ENCODE results near the gene DDX49.
"Not testable (repeated sequence)": the region's sequence is repeated elsewhere in the genome, so short reads cannot be mapped to it uniquely, and the experiment has no call there.

Gene DDX49

DNA sequence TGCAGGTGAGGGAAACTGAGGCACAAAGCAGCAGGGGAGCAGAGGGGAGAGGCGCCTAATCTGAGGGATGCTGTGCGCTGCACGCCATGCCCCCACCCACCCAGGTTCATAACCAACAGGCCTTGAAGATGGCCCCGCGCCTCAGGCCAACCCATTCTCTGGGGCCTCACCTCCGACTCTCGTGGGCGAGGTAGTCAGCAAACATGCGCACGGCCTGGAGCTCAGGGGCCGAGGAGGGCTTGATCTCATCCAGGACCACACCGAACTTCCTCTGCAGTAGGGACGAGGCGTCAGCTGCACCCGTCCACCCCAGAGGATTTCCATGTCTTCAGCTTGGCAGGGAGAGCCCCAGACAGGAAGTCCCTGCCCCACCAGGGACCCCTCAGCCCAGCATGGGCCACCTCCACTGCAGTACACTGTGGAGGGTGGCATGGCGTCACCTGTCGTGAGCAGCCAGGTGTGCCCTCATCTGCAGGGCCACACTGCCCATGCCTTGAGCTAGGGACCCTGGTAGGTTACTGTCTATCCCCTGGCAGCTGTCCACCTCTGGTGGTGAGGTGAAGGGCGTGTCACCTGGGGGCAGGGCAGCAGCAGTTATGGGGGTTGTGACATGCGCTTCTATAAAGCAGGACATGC lies 8.6 kb upstream of the DDX49 start:
- H3K27ac Mint-ChIP-seq = no peak overlapping the region
- no peaks in the 10 kb centered on the region for H3K27me3 Mint-ChIP-seq
- H3K9me3 Mint-ChIP-seq = no peaks in the 10 kb centered on the region
- DNase-seq (no peak), ATAC-seq (replicated peaks) (no peak)
- H3K4me3 Mint-ChIP-seq = no peak overlapping the region
- H3K4me1 Mint-ChIP-seq (ENCODE audit: low read depth in 2 of 2) = peaks cover 10 to 19% of the 10 kb centered on the region in 2 donors
- peaks cover 74% of the 10 kb centered on the region for H3K36me3 Mint-ChIP-seq (ENCODE audit: insufficient read depth)

DNA sequence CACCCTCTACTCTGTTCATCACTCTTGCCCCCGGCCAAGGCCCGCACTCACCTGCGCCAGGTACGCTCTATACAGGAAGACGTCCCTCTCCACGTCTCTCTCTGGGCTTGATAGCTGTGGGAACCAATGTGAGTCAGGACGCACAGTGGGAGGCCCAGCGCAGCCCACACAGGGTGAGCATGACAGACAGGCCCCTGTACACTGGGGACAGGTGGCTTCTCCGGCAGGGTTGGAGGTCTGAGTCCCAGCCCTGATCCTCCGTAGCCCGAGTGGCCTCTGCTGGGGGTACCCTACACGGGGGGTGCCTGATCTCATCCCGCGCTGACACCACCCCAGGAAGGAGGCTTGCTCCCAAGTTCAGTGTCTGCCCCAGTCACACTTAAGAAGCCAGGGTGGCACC lies 6.6 kb upstream of the DDX49 start:
- H3K36me3 Mint-ChIP-seq (ENCODE audit: insufficient read depth) = peaks cover 80% of the 10 kb centered on the region
- ATAC-seq (replicated peaks) = no peak
- peak overlapping the region in 1 of 2 donors; percentile 77 for H3K27ac Mint-ChIP-seq
- no peaks in the 10 kb centered on the region for H3K27me3 Mint-ChIP-seq
- no peak overlapping the region for H3K4me3 Mint-ChIP-seq
- no peak for DNase-seq
- no peaks in the 10 kb centered on the region for H3K9me3 Mint-ChIP-seq
- peaks cover 18 to 28% of the 10 kb centered on the region in 2 donors for H3K4me1 Mint-ChIP-seq (ENCODE audit: low read depth in 2 of 2)

DNA sequence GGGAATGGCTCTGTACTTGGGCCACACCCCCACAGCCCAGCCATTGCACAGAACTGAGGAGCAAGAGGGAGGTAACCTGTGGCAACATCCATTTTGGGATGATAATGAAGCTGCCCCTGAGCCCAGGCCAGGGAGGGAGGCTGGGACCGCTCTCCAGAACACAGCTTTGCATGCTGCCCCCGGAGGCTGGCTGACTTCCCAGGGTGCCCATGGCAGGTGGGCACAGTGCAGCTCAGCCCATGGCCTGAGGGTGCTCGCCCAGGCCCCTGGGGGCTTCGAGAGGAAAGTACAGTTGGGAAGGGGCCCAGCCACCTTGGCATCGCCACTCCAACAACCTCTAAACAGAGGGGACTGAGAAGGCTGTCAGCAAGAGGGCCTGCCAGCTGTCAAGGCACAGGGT lies 6.0 kb upstream of the DDX49 start:
- peaks cover 22 to 32% of the 10 kb centered on the region in 2 donors for H3K4me1 Mint-ChIP-seq (ENCODE audit: low read depth in 2 of 2)
- no peak for DNase-seq
- H3K9me3 Mint-ChIP-seq = no peaks in the 10 kb centered on the region
- H3K27ac Mint-ChIP-seq = peak overlapping the region in 1 of 2 donors; percentile 77
- peaks cover 78% of the 10 kb centered on the region for H3K36me3 Mint-ChIP-seq (ENCODE audit: insufficient read depth)
- no peaks in the 10 kb centered on the region for H3K27me3 Mint-ChIP-seq
- no peak for ATAC-seq (replicated peaks)
- no peak overlapping the region for H3K4me3 Mint-ChIP-seq

DNA sequence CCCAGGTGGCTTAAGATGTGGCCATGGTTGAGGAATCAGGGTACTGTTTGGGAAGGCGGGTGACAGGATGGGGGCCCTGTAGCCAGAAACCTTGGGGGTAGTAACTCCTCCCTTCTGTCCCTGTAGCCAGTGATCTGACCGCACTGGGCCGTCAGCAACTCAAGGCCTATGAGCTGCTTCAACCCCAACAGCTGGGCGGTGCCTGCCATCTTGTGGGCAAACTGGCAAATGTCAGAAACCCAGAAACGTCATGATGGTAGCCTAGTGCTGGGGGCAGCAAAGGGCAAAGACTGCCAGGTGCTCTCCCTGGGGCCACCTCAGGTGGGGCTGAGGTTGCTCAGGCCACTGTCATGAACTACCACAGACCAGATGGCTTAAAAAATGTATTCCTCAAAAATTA lies 3.9 kb upstream of the DDX49 start:
- no peak for ATAC-seq (replicated peaks)
- no peaks in the 10 kb centered on the region for H3K27me3 Mint-ChIP-seq
- H3K36me3 Mint-ChIP-seq (ENCODE audit: insufficient read depth) = peaks cover 64% of the 10 kb centered on the region
- H3K9me3 Mint-ChIP-seq = no peaks in the 10 kb centered on the region
- H3K4me1 Mint-ChIP-seq (ENCODE audit: low read depth in 2 of 2) = peaks cover 32 to 40% of the 10 kb centered on the region in 2 donors
- peak overlapping the region in 1 of 2 donors; percentile 70 for H3K27ac Mint-ChIP-seq
- H3K4me3 Mint-ChIP-seq = peak overlapping the region in 1 of 2 donors; percentile 40
- no peak for DNase-seq

DNA sequence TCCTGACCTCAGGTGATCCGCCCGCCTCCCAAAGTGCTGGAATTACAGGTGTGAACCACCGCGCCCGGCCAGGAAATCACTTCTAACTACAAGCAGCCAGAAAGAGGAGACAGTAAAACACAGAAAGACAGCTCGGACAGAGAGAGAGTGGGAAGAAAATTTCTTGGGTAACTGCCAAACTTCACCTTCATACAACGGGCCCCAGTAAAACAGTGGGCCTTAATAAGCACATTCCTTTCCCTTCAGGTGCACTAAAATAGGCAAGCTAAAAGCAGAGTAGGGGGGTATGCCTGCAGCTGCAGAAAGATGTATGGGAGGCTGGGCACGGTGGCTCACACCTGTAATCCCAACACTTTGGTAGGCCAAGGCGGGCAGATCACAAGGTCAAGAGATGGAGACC lies 1.9 kb upstream of the DDX49 start:
- H3K27ac Mint-ChIP-seq = peak overlapping the region; percentile 69 to 80
- peaks cover 38 to 45% of the 10 kb centered on the region in 2 donors for H3K4me1 Mint-ChIP-seq (ENCODE audit: low read depth in 2 of 2)

DNA sequence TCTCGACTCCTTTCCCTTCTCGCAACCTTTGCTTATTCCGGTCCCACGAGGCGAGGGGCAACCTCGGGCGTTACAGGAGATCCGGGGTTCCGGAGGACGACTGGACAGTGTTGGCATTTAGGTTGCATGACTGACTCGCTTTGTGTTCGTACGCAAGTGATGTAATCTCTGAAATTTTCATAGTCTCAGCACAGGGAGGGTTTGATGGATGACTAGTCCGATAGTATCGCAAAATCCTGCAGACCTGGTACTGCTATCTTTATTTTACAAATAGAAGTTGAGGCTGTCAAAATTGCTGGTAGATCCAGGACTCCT lies 342 bp downstream of the DDX49 start:
- H3K27me3 Mint-ChIP-seq = no peaks in the 10 kb centered on the region
- H3K36me3 Mint-ChIP-seq (ENCODE audit: insufficient read depth) = peaks cover 72% of the 10 kb centered on the region
- no peaks in the 10 kb centered on the region for H3K9me3 Mint-ChIP-seq
- no peak for DNase-seq
- H3K27ac Mint-ChIP-seq = peak overlapping the region; percentile 93 to 94
- H3K4me1 Mint-ChIP-seq (ENCODE audit: low read depth in 2 of 2) = peaks cover 29 to 30% of the 10 kb centered on the region in 2 donors
- peak overlapping the region; percentile 89 for H3K4me3 Mint-ChIP-seq
- no peak for ATAC-seq (replicated peaks)

More for the DNA sequence above, 1.9 kb upstream of the DDX49 start:
- Mint-ChIP-seq H3K36me3 (ENCODE audit: insufficient read depth) (peaks cover 67% of the 10 kb centered on the region), H3K4me3 (peak overlapping the region; percentile 89)
- not testable (repeated sequence) for H3K27me3 Mint-ChIP-seq; DNase-seq; ATAC-seq (replicated peaks); H3K9me3 Mint-ChIP-seq

DNA sequence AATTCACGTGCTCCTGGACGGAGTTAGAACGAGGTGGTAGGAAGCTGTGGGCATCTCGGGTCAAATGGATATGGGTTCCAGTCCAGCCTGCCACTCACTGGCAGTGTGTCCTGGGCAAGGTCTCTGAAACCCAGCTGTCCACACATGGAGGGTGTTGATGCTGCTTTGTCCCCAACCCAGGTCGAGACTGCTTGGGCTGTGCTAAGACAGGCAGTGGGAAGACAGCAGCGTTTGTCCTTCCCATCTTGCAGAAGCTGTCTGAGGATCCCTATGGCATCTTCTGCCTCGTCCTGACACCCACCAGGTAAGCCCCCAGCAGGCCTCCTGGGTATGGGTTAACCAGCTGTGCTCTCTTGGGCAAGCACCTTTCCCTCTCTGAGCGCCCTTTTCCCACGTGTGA lies 885 bp downstream of the DDX49 start:
- no peaks in the 10 kb centered on the region for H3K27me3 Mint-ChIP-seq
- H3K4me3 Mint-ChIP-seq = peak overlapping the region; percentile 89
- peaks cover 26 to 27% of the 10 kb centered on the region in 2 donors for H3K4me1 Mint-ChIP-seq (ENCODE audit: low read depth in 2 of 2)
- no peaks in the 10 kb centered on the region for H3K9me3 Mint-ChIP-seq
- peak overlapping the region; percentile 93 to 94 for H3K27ac Mint-ChIP-seq
- peaks cover 72% of the 10 kb centered on the region for H3K36me3 Mint-ChIP-seq (ENCODE audit: insufficient read depth)
- DNase-seq (no peak), ATAC-seq (replicated peaks) (no peak)

DNA sequence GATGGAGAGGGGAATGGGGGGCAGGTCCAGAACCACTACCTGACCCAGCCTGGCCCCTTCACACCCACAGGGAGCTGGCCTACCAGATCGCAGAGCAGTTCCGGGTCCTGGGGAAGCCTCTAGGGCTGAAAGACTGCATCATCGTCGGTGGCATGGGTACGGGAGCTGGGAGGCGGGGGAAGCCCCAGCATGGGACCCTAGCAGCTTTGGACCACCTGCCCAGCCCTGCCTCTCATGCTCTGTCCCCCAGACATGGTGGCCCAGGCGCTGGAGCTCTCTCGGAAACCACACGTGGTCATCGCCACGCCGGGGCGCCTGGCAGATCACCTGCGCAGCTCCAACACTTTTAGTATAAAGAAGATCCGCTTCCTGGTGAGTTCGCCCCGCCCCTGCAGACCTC lies 2.1 kb downstream of the DDX49 start:
- Mint-ChIP-seq H3K9me3 (no peaks in the 10 kb centered on the region), H3K36me3 (ENCODE audit: insufficient read depth) (peaks cover 70% of the 10 kb centered on the region), H3K27ac (peak overlapping the region; percentile 65 to 93), H3K4me1 (ENCODE audit: low read depth in 2 of 2) (peaks cover 26 to 27% of the 10 kb centered on the region in 2 donors), H3K27me3 (no peaks in the 10 kb centered on the region), H3K4me3 (peak overlapping the region; percentile 34 to 89)
- no peak for ATAC-seq (replicated peaks)
- DNase-seq = no peak

DNA sequence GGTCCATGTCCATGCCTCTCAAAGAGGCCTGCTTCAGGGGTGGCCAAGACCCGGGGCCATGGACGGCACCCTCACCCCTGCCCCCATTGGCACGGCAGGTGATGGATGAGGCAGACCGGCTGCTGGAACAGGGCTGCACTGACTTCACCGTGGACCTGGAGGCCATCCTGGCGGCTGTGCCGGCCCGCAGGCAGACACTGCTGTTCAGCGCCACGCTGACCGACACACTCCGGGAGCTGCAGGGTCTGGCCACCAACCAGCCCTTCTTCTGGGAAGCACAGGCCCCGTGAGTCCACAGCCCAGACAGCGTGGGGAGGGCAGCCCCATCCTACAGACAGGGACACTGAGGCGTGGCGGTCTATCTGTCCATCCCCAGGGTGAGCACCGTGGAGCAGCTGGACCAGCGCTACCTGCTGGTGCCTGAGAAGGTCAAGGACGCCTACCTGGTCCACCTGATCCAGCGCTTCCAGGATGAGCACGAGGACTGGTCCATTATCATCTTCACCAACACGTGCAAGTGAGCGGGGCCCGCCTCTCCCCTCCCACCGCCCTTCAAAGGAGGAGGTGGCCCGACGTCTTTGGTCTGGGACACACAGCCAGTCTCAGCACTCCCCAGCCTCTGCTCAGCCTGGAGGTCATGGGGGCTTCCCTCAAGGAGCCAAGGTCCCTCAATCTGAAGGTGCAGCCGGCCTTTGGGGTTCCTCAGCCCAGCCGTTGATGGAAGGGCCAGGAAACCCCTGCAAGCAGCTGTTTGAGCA lies 2.9 kb downstream of the DDX49 start:
- H3K36me3 Mint-ChIP-seq (ENCODE audit: insufficient read depth) = peaks cover 70% of the 10 kb centered on the region
- peak overlapping the region in 1 of 2 donors; percentile 6 for H3K4me3 Mint-ChIP-seq
- no peak overlapping the region for H3K27ac Mint-ChIP-seq

DNA sequence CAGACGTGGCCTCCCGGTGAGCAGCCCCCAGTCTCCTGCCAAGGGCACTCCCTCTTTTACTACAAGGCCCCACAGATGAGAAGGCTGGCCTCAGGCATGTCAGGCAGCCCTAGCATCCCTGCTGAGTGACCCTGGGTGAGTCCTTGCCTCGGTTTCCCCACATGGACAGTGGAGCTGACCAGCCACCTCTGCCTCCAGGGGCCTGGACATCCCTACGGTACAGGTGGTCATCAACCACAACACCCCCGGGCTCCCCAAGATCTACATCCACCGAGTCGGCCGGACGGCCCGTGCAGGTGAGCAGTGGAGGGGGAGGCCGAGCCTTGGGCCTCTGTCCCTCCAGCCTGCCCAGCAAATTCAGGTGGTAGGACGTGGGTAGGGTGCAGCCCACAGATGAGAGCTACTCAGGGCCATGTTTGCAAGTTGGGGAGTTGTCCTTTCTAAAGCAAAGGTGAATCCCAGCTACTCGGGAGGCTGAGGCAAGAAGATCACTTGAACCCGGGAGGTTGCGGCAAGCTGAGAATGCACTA lies 5.2 kb downstream of the DDX49 start:
- H3K4me3 Mint-ChIP-seq = no peak overlapping the region
- no peak for ATAC-seq (replicated peaks)
- H3K27me3 Mint-ChIP-seq = no peaks in the 10 kb centered on the region
- H3K4me1 Mint-ChIP-seq (ENCODE audit: low read depth in 2 of 2) = peaks cover 9 to 11% of the 10 kb centered on the region in 2 donors
- DNase-seq = no peak
- H3K27ac Mint-ChIP-seq = no peak overlapping the region
- no peaks in the 10 kb centered on the region for H3K9me3 Mint-ChIP-seq
- H3K36me3 Mint-ChIP-seq (ENCODE audit: insufficient read depth) = peaks cover 70% of the 10 kb centered on the region

More for the DNA sequence above, 2.9 kb downstream of the DDX49 start:
- Mint-ChIP-seq H3K4me1 (ENCODE audit: low read depth in 2 of 2) (peaks cover 19 to 22% of the 10 kb centered on the region in 2 donors), H3K27me3 (no peaks in the 10 kb centered on the region), H3K9me3 (no peaks in the 10 kb centered on the region)
- no peak for DNase-seq
- ATAC-seq (replicated peaks) = no peak

DNA sequence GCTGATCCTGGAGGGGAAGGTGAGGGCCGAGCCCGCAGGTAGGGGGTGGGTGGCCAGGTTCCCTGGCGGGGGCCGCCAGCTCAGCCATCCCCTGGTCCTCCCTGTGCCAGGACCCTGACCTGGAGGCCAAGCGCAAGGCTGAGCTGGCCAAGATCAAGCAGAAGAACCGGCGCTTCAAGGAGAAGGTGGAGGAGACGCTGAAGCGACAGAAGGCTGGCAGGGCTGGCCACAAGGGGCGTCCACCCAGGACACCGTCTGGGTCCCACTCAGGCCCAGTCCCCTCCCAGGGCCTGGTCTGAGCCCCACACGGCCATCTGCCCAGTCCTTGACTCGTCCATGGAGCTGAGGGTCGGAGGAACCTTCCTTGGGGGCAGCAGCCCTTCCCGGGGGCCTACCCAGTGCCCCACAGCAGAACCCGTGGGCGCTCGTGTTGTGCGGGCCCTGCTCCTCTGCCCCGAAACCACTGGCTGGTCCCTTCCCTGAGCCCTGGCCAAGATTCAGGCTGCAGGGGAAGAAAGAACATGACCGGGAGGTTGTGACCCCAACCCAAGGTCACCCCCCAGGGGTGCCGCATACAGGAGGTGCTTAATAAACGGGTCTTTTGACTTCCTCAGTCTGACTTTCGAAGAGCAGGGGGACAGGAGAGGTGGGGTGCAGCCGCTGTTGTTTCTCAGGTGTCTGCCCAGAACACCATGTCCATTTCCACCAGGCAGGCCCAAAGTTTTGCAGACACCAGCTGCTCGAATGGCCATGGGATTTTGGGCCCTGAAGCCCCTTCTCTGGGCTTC lies 8.7 kb downstream of the DDX49 start:
- Mint-ChIP-seq H3K27ac (peak overlapping the region in 1 of 2 donors; percentile 63), H3K4me3 (no peak overlapping the region), H3K27me3 (no peaks in the 10 kb centered on the region), H3K9me3 (no peaks in the 10 kb centered on the region), H3K4me1 (ENCODE audit: low read depth in 2 of 2) (peaks cover 4 to 5% of the 10 kb centered on the region in 2 donors), H3K36me3 (ENCODE audit: insufficient read depth) (peaks cover 47% of the 10 kb centered on the region)
- ATAC-seq (replicated peaks) (no peak), DNase-seq (no peak)

DNA sequence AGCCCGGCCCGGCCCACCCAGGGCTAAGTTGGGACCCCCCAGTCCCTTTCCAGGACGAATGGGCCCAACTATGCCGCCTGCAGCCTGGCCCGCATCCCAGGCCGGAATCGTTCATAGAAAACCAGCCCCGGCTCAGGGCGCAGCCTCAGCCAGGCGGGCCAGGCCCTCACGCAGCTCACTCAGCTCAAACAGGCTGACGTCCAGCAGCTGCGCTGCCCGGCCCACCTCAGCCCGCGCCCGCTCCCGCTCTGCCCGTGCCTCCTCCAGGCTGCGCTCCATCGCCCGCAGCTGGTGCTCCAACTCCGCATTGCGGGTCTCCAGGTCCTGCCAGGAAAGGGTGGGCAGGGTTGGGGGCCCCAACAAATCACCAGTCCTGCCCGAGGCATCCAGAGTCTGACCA lies 9.8 kb downstream of the DDX49 start:
- H3K36me3 Mint-ChIP-seq (ENCODE audit: insufficient read depth) = peaks cover 39% of the 10 kb centered on the region
- H3K9me3 Mint-ChIP-seq = no peaks in the 10 kb centered on the region
- H3K27ac Mint-ChIP-seq = peak overlapping the region in 1 of 2 donors; percentile 53
- no peak for DNase-seq
- no peak for ATAC-seq (replicated peaks)
- H3K4me3 Mint-ChIP-seq = no peak overlapping the region
- H3K4me1 Mint-ChIP-seq (ENCODE audit: low read depth in 2 of 2) = peaks cover 4 to 5% of the 10 kb centered on the region in 2 donors
- peaks cover 8 to 10% of the 10 kb centered on the region in 2 donors for H3K27me3 Mint-ChIP-seq

Measured in effector memory CD8-positive, alpha-beta T cell (primary cell).